SKM-1 (cell line): ENCODE results near the gene CEMP1.
"Not testable (repeated sequence)": the region's sequence is repeated elsewhere in the genome, so short reads cannot be mapped to it uniquely, and the experiment has no call there.

Experiments used
- DNase-seq: peaks from one replicate; lab custom pipeline; 2025; ENCODE audit not compliant: unreplicated experiment; lab: John Stamatoyannopoulos, UW

Gene CEMP1, protein sequence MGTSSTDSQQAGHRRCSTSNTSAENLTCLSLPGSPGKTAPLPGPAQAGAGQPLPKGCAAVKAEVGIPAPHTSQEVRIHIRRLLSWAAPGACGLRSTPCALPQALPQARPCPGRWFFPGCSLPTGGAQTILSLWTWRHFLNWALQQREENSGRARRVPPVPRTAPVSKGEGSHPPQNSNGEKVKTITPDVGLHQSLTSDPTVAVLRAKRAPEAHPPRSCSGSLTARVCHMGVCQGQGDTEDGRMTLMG

DNA sequence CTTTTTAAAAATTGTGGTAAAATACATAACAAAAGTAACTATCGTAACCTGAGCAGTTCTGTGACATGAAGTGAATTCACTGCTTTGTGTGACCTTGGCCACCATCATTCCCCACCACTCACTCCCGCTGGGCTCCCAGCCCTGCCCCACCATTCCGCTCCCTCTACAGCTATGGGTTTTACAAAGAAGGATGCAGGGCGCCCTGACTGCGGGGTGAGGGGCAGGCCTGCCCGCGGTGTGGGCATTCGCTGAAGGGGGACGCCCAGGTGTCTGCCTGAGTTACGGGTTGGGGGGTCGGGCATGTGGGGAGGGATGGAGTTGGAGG is at the start of gene CEMP1:
TSS of gene CEMP1 (minus strand) at position 38 of the 325 bp plus-strand sequence. CDS start 335 bp downstream, outside the sequence.
- no peak for DNase-seq

DNA sequence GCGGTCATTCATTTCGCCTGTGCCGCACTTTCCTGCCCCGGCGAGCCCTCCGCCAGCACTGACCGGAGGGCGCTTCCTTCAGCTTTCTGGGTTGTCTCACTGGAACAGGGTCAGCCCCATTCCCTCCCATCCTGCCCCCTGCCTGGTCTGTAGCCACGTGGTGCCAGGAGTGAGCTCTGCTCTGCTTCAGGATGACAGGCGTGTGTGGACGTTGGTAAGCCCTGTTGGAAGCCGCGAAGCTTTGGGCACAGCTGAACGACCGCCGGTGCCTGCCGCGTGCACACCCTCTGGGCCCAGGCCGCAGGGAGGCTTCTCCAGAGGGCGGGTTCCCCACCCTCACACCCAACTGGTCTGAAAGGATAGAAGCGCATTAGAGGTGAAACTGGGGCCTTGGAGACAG is 49.6 kb upstream of the CEMP1 start:
- not testable (repeated sequence) for DNase-seq

DNA sequence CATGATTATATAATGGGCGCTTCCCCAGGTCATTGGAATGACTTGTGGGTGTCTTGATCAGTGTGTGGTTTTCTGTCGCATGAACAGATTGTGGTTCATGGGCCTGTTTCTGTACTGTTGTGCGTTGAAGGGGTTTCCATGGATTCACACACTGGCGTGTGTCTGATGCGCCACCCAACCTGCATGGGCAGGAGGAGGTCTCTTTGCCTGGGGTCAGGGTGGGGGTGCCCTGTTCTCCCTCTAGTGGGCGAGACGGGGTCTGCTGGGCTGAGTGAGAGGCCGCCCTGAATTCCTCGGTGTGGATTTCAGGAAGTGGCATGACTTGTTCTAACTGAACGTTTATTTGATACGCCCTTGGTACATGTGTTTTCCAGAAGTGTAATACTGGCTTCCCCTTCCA is 48.9 kb upstream of the CEMP1 start:
- DNase-seq = not testable (repeated sequence)

DNA sequence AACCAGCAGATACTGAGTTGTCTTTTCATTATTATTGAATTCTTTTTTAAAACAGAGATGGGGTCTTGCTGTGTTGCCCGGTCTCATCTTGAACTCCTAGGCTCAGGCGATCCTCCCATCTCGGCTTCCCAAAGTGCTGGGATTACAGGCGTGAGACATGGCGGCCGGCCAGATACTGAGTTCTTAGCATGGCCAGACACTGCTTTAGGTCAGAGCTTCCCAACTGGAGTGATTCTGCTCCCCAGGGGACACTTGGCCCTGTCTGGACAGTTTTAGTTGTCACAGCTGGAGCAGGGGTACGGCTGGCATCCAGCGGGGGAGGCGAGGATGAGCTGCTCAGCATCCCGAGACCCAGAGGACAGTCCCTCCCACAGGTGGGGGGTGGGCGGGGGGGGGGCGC is 47.7 kb upstream of the CEMP1 start:
- not testable (repeated sequence) for DNase-seq

DNA sequence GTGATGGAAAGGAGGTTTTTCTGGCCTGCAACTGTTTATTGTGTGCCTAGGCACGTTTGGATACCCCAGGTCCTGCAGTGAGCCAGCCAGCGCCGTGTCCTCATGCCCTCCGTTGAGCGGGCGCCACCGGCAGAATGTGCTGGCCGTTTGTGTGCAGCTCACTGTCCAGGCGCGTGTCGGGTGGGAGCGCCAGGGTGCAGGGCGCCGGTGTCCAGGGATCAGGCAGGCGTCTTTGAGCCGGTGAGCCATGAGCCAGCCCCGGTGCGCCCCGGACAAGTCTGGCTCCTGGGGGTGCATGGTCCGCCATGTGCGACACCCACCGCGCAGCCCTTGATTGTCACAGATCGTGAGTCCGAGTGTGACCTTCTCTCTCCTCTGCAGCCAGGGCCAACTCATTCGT is 45.8 kb upstream of the CEMP1 start:
- DNase-seq = not testable (repeated sequence)

DNA sequence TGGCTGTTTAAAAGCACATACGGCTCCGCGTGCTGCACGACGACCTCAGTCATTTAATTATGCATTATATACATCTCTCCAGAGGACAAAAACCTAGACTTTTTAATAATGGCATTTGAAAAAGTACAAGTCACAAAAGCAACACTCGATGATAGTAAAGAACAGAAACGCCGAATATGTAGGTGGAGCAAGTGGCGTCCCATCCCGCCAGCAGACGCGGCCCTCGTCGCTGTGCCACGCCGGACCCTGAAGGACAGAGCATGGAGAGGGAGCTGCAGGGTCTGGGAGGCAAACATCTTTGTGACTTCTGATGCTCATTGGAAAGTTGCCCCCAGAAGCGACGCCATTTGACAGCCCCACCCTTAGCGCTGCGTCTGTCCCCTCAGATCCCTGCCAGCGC is 44.6 kb upstream of the CEMP1 start:
- DNase-seq = not testable (repeated sequence)

DNA sequence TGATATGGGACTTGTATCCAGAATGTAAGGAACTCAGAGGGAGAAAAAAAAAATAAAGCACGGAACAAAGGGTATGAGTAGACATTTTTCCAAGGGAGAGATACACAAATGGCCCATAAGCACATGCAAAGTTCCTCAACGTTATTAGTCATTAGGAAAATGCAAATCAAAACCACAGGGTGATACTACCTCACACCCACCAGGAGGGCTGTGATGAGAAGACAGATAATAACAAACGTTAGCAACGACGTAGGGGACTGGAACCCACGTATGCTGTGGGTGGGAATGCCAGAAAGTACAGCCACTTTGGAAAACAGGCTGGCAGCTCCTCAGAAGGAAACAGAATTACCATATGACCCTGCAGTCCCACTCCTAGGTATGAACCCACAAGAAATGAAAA is 41.5 kb upstream of the CEMP1 start:
- not testable (repeated sequence) for DNase-seq

DNA sequence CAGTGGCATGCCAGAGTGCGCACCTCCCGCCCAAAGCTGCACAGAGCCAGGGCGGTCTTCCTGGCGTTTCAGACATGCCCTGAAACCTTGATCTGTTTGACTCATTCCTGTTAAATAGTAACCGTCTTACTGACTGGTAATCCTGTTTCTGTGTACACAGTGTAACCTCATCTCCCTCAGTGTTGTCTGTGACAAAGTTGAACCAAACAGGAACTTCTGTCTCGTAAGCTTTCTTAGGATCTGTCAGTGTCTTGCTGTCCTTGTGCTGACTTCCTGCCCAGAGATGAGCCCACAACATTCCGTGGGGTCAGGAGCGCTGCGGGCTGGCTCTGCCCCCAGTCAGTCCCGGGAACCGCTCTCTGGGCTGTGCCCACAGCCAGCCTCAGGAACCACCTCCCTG is 37.4 kb upstream of the CEMP1 start:
- DNase-seq = not testable (repeated sequence)

DNA sequence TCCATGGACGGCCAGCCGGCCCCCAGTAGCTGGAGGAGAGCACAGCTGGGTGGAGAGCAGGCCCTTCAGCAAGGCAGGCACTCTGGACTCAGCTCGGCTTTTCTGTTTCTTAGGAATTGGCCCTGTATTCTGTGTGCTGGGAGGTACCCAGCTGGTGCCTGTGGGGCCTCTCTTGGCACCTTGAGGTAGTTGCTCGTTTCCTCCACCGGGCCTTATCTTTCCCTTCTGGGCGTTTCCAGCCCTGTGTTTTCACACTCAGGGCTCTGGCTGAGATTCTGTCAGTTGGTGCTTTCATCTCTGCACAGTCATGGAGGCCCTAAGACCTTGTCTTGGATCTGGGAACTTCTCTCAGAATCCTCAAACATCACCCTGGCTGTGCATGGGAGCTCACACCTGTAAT is 36.3 kb upstream of the CEMP1 start:
- not testable (repeated sequence) for DNase-seq

DNA sequence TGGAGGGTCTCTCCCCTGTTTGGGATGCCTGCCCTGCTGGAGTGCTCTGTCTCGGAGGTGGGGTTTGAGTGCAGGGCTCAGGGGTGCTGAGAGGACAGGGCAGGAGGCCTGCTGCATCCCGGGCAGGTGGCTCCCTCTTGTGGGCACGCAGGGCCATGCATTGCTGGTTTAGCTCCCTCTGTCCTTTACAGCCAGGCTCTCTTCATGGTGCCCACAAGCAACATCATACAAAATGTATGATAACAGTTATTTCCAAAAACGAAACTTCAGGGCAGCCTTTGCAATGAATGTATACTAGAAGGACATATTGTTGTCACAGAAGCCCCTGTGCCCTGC is 29.6 kb upstream of the CEMP1 start:
- not testable (repeated sequence) for DNase-seq

DNA sequence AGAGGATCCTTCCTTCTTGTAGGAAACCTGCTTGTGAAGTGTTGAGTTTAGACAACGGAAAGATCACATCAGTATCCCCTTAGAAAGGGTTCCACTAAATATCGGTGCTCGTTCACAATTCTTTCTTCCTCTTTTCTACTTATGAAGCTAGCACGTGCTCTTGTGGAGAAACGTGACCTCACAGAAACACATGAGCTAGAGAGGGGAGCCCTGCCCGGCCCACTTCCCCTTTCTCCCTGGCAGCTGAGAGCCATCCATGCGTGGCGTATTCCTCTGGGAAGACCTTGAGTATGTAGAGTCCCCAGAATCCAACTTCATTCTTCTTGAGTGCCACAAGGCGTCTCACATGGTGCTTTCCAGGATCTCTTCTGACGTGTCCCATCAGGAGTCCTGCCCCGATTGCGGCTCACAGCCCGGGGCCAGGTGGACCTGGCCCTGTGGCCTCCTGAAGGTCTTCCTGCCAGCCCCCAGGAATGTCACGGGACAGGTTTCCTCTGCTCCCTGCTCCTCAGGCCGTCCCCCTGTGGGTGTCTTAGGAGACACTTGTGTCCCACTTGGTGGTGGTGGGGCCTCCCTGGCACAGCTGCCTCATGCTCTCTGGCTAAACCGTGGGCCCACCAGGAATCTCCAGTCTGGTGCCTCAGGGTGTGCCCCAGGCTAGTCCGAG is 29.1 kb upstream of the CEMP1 start:
- not testable (repeated sequence) for DNase-seq

DNA sequence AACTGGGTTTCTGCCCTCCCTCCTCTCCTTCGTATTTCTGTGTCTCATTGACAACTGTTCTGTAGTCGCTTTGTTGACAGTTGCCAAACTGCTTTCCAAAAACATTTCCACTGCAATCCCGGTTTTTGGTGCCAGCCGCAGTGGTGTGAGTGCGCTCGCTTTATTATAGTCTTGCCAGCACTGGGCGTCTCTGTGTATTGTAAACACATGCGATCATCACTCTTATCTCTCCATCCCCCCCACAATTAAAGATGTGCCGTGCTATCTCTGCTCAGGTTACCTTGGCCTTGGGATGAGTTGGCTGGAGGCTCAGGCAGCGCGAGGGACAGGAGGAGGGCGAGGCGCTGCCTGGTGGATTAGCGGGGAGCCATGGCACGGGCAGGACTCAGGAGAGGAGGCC is 25.9 kb upstream of the CEMP1 start:
- DNase-seq = not testable (repeated sequence)

DNA sequence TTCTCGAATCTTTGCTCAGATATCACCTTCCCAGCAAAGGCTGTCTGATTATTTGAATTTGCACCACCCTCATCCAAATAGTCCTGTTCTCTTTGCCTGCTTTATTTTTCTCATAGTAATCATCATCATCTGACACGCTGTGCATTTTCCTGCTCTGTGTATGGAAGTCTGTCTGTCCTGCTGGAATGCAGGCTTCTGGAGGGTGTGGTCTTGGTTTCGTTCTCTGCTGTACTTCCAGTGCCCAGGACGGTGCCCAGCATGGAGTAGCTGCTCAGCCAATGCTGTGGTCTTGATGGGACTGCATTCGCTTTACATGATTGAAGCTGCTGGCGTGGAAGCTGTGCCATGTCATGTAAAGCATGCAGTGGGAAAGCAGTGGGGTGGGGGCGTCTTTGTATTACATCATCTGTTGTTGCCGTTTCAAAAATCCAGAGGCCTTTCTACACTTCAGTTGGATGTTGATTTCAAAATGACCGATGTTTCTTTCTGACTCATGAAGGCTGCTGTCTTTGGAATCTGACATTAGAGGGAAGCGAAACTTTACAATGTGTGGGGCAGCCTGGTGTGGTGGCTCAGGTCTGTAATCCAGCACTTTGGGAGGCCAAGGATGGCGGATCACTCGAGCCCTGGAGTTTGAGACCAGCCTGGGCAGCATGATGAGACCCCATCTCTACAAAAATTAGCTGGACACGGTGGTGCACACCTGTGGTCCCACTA is 23.7 kb upstream of the CEMP1 start:
- not testable (repeated sequence) for DNase-seq

DNA sequence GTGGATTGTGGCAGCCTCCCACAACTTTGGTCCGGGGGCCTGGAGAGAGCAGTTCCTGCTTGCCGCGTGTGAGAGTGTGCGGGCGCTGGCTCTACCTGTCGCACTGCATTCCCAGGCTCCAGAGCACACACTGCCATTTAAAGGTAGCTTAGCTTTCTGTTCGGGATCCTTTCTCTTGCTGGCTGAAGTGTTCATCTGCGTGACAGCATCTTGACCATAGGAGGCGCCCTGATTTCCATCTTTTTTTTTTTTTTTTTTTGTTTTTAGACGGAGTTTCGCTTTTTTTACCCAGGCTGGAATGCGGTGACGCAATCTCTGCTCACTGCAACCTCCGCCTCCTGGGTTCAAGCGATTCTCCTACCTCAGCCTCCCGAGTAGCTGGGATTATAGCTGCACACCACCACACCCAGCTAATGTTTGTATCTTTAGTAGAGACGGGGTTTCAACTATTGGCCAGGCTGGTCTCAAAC is 20.2 kb upstream of the CEMP1 start:
- not testable (repeated sequence) for DNase-seq

DNA sequence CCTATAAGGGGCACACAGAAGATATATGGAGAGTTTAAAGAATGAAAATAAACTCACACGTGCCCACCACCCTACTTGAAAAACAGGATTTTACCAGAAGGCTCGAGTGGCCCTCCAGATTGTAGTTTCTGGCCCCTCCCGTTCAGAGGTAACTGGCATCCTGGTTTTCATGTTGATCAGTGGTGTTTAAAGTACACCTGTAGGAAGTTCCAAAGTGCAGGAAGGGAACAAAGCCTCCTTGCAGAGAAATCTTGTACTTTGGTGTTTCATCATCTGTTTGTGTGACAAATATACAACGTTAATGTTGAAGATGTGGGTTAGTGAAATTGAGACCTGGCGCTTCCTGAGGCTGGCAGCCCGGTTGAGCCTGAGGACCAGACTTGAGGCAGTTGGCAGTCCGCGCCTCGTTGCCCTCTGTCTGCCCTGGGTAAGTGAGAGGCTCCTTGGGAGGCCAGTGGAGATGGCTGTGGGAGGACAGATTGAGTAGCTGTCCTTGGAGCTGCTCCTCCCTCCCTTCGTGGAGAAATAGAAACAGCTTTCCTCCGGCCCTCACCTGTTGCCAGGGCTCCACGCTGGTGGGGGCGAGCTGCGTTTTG is 19.2 kb upstream of the CEMP1 start:
- DNase-seq = not testable (repeated sequence)

DNA sequence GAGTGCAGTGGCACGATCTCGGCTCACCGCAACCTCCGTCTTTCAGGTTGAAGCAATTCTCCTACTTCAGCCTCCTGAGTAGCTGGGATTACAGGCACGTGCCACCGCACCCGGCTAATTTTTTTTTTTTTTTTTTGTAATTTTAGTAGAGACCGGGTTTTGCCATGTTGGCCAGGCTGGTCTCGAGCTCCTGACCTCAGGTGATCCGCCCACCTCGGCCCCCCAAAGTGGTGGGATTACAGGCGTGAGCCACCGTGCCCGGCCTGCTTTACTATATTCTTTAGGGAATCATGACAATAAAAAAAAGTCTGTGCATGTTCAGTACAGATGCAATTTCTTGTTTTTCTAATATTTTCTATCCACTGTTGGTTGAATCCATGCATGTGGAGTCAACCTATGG is 12.6 kb upstream of the CEMP1 start:
- not testable (repeated sequence) for DNase-seq

DNA sequence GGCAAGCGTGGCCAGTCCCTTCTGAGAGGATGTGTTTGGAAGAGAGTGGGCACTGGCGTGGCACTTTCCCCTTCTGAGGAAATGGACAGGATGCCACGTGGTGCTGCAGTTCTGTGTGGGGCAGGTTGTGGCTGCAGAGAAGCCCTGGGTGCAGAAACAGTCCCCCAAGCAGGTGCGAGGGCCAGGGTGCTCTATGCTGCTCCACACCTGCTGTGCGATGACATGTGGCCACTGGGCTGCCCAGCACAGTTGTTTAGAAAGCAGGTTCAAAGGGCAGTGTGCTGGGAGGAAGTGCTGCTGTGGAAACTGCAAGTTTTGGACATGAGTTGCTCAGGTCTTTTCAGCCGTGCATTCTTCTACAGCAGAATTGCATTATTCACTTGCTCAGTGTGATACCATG is 10.2 kb upstream of the CEMP1 start:
- not testable (repeated sequence) for DNase-seq

DNA sequence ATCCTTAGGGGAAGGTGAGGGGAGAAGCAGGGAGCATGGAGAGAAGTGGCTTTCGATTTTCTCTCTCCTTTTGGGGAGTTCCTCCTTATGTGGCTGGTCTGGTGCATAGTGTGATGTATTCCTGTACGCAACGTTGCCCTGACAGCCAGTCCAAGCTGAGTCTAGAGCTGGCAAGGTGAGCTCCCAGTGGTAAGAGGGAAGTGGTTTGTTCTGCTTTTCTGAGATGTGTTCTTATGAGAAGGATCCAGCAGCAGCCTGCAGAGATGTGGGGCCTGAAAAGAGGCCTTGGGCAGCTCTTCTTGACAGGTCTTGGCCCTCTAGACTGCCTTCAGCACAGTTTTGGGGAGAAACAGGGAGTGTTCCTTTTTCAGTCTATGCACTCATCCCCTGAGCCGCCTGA is 9.7 kb upstream of the CEMP1 start:
- DNase-seq = peak; percentile 12

DNA sequence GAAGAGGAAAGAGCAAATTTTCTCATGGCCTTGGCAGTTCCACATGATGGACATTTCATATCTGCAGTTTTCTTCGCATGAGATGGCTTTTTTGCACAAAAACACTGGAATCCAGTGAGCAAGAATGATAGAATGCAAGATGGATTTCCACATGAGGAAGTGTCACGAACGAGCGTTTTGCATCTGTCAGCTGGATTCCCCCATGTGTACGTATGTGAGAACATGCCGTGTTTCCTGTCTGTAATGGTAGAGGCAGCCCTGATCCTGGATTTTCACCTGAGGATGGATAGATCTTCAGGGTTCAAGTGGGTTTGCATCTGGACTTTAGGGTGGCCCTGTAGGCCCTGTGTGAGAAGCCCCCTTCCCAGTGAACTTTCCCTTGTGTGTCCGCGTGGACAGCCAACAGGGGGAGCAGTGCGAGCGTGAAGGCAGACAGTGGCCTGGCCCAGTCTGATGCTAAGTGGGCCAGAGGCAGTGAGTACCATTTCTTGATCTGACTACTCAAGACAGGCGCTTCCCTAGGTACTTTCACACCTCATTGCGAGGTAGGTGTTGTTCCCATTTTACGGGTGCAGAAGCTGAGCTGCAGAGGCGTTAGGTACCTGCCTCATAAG is 8.7 kb upstream of the CEMP1 start:
- DNase-seq = not testable (repeated sequence)

DNA sequence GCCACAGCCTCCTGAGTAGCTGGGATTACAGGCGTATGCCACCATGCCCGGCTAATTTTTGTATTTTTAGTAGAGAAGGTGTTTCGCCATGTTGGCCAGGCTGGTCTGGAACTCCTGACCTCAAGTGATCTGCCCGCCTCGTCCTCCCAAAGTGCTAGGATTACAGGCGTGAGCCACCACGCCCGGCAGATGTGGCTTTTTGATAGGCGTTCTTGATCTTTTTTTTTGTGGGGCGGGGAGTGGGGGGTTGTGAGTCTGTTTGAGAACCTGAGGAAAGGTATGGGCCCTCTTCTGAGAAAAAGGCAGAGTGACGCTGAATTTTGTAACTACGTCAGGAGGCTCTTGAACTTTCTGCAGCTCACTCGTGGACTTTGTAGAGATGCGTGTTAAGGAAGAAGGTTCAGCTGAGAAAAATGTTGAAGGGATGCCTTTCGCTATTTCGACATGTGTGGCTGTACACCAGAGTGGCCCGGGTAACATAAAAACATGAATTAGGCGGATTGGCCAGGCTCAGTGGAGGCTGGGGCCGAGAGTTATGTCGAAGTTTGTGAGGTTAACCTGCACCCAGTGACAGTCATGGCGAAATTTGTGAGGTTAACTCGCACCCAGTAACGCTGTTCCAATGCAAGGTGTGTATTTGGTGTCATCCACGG is 8.1 kb upstream of the CEMP1 start:
- DNase-seq = not testable (repeated sequence)
